PC-9 (cell line): Measurements from ENCODE around the gene CFAP410. TPM values are rescaled to one million over a fixed set of nuclear protein-coding genes. Genes with fewer than 3 reads are reported as not detected.

Experiments used
- BruUV-seq: library from RNA; stranded (reverse); fragments of 400-500 nt; replicated peaks from 2 replicates; lab custom pipeline; 2021; lab: Mats Ljungman, UMichigan
- CTCF ChIA-PET: fragments of 300-600 bp; sonication (Branson Sonifier 250); formaldehyde crosslinking; loops from one replicate; lab custom pipeline; 2022; ENCODE audit warnings: antibody characterized with exemption; lab: Charles Lee
- POLR2A ChIA-PET: fragments of 300-600 bp; sonication (Branson Sonifier 250); formaldehyde crosslinking; loops from one replicate; lab custom pipeline; 2022; ENCODE audit warnings: antibody characterized with exemption; ENCODE audit not compliant: unreplicated experiment; lab: Charles Lee
- DNase-seq, 2 experiments: peaks; one replicate each; pipeline versions ENCODE4 v3.0.0 to v3.0.0-alpha.2; 2015 to 2022; ENCODE audit warnings: mixed read lengths in 1 of 2
- H2AFZ ChIP-seq: fragments of 200-600 bp; sonication (generic); 2 replicates; pipeline ENCODE4 v1.8.1; 2017; ENCODE audit warnings: antibody characterized with exemption
- H3F3A ChIP-seq: fragments of 200-600 bp; sonication (generic); 2 replicates; pipeline ENCODE4 v1.8.1; 2017; ENCODE audit warnings: antibody characterized with exemption, mild to moderate bottlenecking, low read depth; ENCODE audit not compliant: insufficient read depth
- H3K27ac ChIP-seq: fragments of 200-600 bp; sonication (generic); 2 replicates; pipeline ENCODE4 v1.6.1; 2016; ENCODE audit warnings: mixed run types
- H3K27me3 ChIP-seq: fragments of 200-600 bp; sonication (generic); 2 replicates; pipeline ENCODE4 v1.6.1; 2016; ENCODE audit warnings: low read depth, mixed run types; ENCODE audit not compliant: insufficient read depth
- H3K36me3 ChIP-seq: fragments of 200-600 bp; sonication (generic); 2 replicates; pipeline ENCODE4 v1.6.1; 2016; ENCODE audit warnings: low read depth, mixed run types
- H3K4me1 ChIP-seq: fragments of 200-600 bp; sonication (generic); replicated peaks from 2 replicates; pipeline ENCODE4 v1.6.1; 2016; ENCODE audit warnings: mixed run types; ENCODE audit not compliant: insufficient read depth
- H3K4me2 ChIP-seq: fragments of 200-600 bp; sonication (generic); 2 replicates; pipeline ENCODE4 v1.6.1; 2017; ENCODE audit warnings: mixed run types
- H3K4me3 ChIP-seq: fragments of 200-600 bp; sonication (generic); 2 replicates; pipeline ENCODE4 v1.6.1; 2016; ENCODE audit warnings: mixed run types
- H3K79me2 ChIP-seq: fragments of 200-600 bp; sonication (generic); 2 replicates; pipeline ENCODE4 v1.6.1; 2017; ENCODE audit warnings: low read depth, mixed run types
- H3K9me2 ChIP-seq: fragments of 200-600 bp; sonication (generic); 2 replicates; pipeline ENCODE4 v1.8.1; 2017; ENCODE audit warnings: mild to moderate bottlenecking; ENCODE audit not compliant: insufficient read depth
- H3K9me3 ChIP-seq: fragments of 200-600 bp; sonication (generic); 2 replicates; pipeline ENCODE4 v1.8.1; 2016; ENCODE audit warnings: low read depth; ENCODE audit not compliant: insufficient read depth
- H4K20me1 ChIP-seq: fragments of 200-600 bp; sonication (generic); 2 replicates; pipeline ENCODE4 v1.8.1; 2017; ENCODE audit not compliant: insufficient read depth
- EZH2 ChIP-seq: fragments of 200-600 bp; sonication (generic); IDR thresholded peaks from 2 replicates; pipeline ENCODE4 v1.8.0; 2017; ENCODE audit warnings: antibody characterized with exemption, low read depth
- intact Hi-C: fragments of 100-400 bp; cut with micrococcal nuclease; formaldehyde crosslinking; loops from one replicate; pipeline ENCODE4 v1.10.0; 2022; ENCODE audit not compliant: unreplicated experiment
- total RNA-seq: library from RNA; stranded (reverse); gene quantifications from 2 replicates; pipeline ENCODE4 v1.2.3, GENCODE V29; 2021
- TF ChIP-seq, protein P1 (sequence below): fragments of 200-600 bp; sonication (generic); conservative IDR thresholded peaks from 2 replicates; pipeline ENCODE4 v1.6.1; 2017; ENCODE audit warnings: mixed run types, antibody characterized with exemption, mild to moderate bottlenecking, moderate library complexity

Gene CFAP410
- total RNA-seq, 1 experiment from 2014 or later, result 12.5 TPM

DNA sequence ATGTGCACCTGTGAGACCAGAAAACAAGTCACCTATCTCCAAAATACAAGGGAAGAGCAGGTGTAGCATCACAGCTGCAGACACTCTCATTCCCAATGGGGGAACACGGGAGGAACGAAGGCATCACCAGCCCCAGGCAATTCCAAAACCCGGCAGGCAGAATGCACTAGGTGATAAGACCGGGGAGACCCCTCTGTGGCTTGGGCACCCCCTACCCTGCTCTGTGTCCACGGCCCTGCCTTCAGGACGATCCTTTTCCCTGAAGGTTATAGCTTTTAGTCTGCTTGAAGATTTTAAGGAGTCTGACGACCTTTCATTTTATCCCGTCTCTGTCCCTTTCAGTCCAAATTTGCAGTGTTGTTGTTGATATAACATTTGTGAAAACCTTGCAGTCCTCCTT, 33.4 kb upstream of the CFAP410 start:
- TF ChIP-seq, protein P1, sequence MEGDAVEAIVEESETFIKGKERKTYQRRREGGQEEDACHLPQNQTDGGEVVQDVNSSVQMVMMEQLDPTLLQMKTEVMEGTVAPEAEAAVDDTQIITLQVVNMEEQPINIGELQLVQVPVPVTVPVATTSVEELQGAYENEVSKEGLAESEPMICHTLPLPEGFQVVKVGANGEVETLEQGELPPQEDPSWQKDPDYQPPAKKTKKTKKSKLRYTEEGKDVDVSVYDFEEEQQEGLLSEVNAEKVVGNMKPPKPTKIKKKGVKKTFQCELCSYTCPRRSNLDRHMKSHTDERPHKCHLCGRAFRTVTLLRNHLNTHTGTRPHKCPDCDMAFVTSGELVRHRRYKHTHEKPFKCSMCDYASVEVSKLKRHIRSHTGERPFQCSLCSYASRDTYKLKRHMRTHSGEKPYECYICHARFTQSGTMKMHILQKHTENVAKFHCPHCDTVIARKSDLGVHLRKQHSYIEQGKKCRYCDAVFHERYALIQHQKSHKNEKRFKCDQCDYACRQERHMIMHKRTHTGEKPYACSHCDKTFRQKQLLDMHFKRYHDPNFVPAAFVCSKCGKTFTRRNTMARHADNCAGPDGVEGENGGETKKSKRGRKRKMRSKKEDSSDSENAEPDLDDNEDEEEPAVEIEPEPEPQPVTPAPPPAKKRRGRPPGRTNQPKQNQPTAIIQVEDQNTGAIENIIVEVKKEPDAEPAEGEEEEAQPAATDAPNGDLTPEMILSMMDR, result no peak
- no peak for TF ChIP-seq EZH2
- Histone ChIP-seq H3K9me2 (no peaks in the 10 kb centered on the region), H3K4me1 (no peaks in the 10 kb centered on the region), H3K36me3 (no peaks in the 10 kb centered on the region), H3K79me2 (no peaks in the 10 kb centered on the region), H3K27me3 (peaks cover 71% of the 10 kb centered on the region), H3F3A (no peaks in the 10 kb centered on the region), H3K9me3 (no peaks in the 10 kb centered on the region), H3K4me2 (no peak overlapping the region), H2AFZ (no peak overlapping the region), H4K20me1 (no peaks in the 10 kb centered on the region), H3K27ac (no peak overlapping the region), H3K4me3 (no peak overlapping the region)
- DNase-seq, result no peak
- CTCF ChIA-PET, result no interaction called here
- POLR2A ChIA-PET, result no interaction called here
- BruUV-seq, result no TSS peak
- intact Hi-C loops, result no loop called here

DNA sequence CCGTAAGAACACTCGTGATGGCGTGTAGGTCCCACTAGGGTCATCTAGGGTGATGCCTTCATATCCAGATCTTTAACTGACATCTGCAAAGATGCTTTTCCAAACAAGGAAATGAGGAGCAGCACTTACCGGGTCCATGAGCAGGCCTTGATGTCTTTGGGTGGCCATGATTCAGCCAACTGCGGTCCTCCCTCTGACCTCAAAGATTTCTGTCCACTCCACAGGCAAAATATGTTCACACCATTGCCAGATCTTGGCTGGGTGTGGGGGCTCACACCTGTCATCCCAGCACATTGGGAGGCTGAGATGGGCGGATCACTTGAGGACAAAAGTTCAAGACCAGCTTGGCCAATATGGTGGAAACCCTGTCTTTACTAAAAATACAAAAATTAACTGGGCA, 32.4 kb upstream of the CFAP410 start:
- ChIA-PET POLR2A (no interaction called here), CTCF (no interaction called here)
- TF ChIP-seq, protein P1, result no peak
- TF ChIP-seq EZH2, result no peak
- H3K9me3 ChIP-seq, result no peaks in the 10 kb centered on the region
- H3K36me3 ChIP-seq, result no peaks in the 10 kb centered on the region
- intact Hi-C loops, result no loop called here
- no peak for DNase-seq
- H3K79me2 ChIP-seq, result no peaks in the 10 kb centered on the region
- H3K4me2 ChIP-seq, result no peak overlapping the region
- no peak overlapping the region for H3K27ac ChIP-seq
- no TSS peak for BruUV-seq
- no peaks in the 10 kb centered on the region for H3K9me2 ChIP-seq
- H4K20me1 ChIP-seq, result no peaks in the 10 kb centered on the region
- no peak overlapping the region for H2AFZ ChIP-seq
- peaks cover 71% of the 10 kb centered on the region for H3K27me3 ChIP-seq
- no peaks in the 10 kb centered on the region for H3F3A ChIP-seq
- H3K4me1 ChIP-seq, result no peaks in the 10 kb centered on the region
- no peak overlapping the region for H3K4me3 ChIP-seq

DNA sequence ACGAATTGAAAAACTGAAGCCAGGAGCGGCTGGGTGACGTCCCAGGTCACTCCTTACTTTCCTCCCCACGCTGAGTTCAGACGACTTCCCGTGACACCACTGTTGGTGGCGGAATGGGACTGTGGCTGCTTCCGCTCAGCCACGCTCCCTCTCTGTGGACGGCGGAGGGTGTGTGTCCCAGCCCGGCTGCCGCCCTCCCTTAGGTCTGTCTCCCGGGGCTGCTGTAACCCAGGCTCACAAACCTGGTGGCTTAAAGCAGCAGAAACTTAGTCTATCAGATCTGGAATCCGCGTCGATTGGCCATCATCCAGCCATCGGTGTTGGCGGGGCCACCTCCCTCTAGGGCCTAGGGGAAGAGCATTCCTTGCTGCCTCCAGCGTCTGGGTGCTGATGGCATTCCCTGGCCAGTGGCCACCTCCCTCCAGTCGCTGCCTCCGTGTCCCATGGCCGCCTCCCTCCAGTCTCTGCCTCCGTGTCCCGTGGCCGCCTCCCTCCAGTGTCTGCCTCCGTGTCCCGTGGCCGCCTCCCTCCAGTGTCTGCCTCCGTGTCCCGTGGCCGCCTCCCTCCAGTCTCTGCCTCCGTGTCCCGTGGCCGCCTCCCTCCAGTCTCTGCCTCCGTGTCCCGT, 31.7 kb upstream of the CFAP410 start:
- no peaks in the 10 kb centered on the region for H3F3A ChIP-seq
- no peaks in the 10 kb centered on the region for H3K79me2 ChIP-seq
- H3K27ac ChIP-seq, result no peak overlapping the region
- no TSS peak for BruUV-seq
- H3K9me2 ChIP-seq, result no peaks in the 10 kb centered on the region
- intact Hi-C loops, result no loop called here
- TF ChIP-seq, protein P1, result no peak
- no peak for TF ChIP-seq EZH2
- peaks cover 70% of the 10 kb centered on the region for H3K27me3 ChIP-seq
- no peak for DNase-seq
- H3K36me3 ChIP-seq, result no peaks in the 10 kb centered on the region
- no peak overlapping the region for H3K4me2 ChIP-seq
- H4K20me1 ChIP-seq, result no peaks in the 10 kb centered on the region
- H3K9me3 ChIP-seq, result no peaks in the 10 kb centered on the region
- CTCF ChIA-PET, result no interaction called here
- no peak overlapping the region for H2AFZ ChIP-seq
- H3K4me1 ChIP-seq, result no peaks in the 10 kb centered on the region
- H3K4me3 ChIP-seq, result no peak overlapping the region
- POLR2A ChIA-PET, result no interaction called here
